Muscle of leg (tissue), 9 donors: Measurements from ENCODE around the gene VWA3B. TPM values are rescaled to one million over a fixed set of nuclear protein-coding genes. Genes with fewer than 3 reads are reported as not detected.

Source experiments
- polyA plus RNA-seq, 8 donors: library from polyadenylated mRNA; unstranded; fragments of 120-200 nt; gene quantifications; one replicate each; pipeline versions ENCODE4 v1.2.1 to v1.2.3, GENCODE V29; 2013; ENCODE audit warnings: inconsistent platforms in 1 of 8, low replicate concordance in 1 of 8; ENCODE audit not compliant: insufficient read length in 8 of 8, insufficient read depth in 1 of 8
- total RNA-seq: library from RNA; stranded (reverse); fragments of 120-200 nt; gene quantifications from one replicate; pipeline ENCODE4 v1.2.4, GENCODE V29; 2013

Gene VWA3B
- total and polyA plus RNA-seq, 9 donors: 0.13 to 1.3 (median 0.57) TPM; not detected in 1

Other genes with a start within 250 kb of the VWA3B start
- 25.4 TPM for gene TMEM131, start 91.2 kb upstream of the VWA3B start, total RNA-seq
- 10 to 100 TPM; 35.0 to 54.7 (median 42.0) TPM for gene TMEM131, start 91.2 kb upstream of the VWA3B start, polyA plus RNA-seq